MCF 10A (cell line): ENCODE results near the gene RABGAP1L. TPM values are rescaled to one million over a fixed set of nuclear protein-coding genes. Genes with fewer than 3 reads are reported as not detected.

Experiments
- BruUV-seq: library from RNA; stranded (reverse); fragments of 400-500 nt; replicated peaks from 2 replicates; lab custom pipeline; 2021; lab: Mats Ljungman, UMichigan
- CTCF ChIA-PET: fragments of 300-600 bp; sonication (Branson Sonifier 250); formaldehyde crosslinking; extraction: SDS; loops from one replicate; lab custom pipeline; 2021; ENCODE audit warnings: antibody characterized with exemption, inconsistent platforms; lab: Yijun Ruan, JAX
- POLR2A ChIA-PET: fragments of 300-600, 350-650 bp; sonication (Branson Sonifier 250); formaldehyde crosslinking; extraction: SDS; loops from one replicate; lab custom pipeline; 2020; ENCODE audit warnings: antibody characterized with exemption, inconsistent platforms; lab: Yijun Ruan, JAX
- DNase-seq: peaks from one replicate; pipeline ENCODE4 v3.0.0-alpha.2; 2018; ENCODE audit not compliant: unreplicated experiment
- H3K27ac Mint-ChIP-seq: one replicate; pipeline ENCODE4 v1.8.0; 2022; ENCODE audit warnings: mild to moderate bottlenecking, low read depth, mixed read lengths; ENCODE audit not compliant: unreplicated experiment
- H3K27me3 Mint-ChIP-seq: one replicate; pipeline ENCODE4 v1.8.0; 2022; ENCODE audit warnings: mixed read lengths; ENCODE audit not compliant: insufficient read depth, unreplicated experiment
- H3K36me3 Mint-ChIP-seq: one replicate; pipeline ENCODE4 v1.8.0; 2022; ENCODE audit warnings: mild to moderate bottlenecking, moderate library complexity, mixed read lengths; ENCODE audit not compliant: insufficient read depth, unreplicated experiment
- H3K4me1 Mint-ChIP-seq: one replicate; pipeline ENCODE4 v1.8.0; 2022; ENCODE audit warnings: mixed read lengths; ENCODE audit not compliant: insufficient read depth, unreplicated experiment
- H3K4me3 Mint-ChIP-seq: one replicate; pipeline ENCODE4 v1.8.0; 2022; ENCODE audit warnings: mild to moderate bottlenecking, moderate library complexity, mixed read lengths; ENCODE audit not compliant: unreplicated experiment
- H3K9me3 Mint-ChIP-seq: one replicate; pipeline ENCODE4 v1.8.0; 2022; ENCODE audit warnings: mixed read lengths; ENCODE audit not compliant: unreplicated experiment
- intact Hi-C: fragments of 100-400 bp; cut with micrococcal nuclease; formaldehyde crosslinking; loops from 2 replicates; pipeline ENCODE4 v1.14.1; 2022
- total RNA-seq: library from RNA; stranded (reverse); gene quantifications from 2 replicates; pipeline ENCODE4 v1.2.3, GENCODE V29; 2022
- TF ChIP-seq, protein P1 (sequence below): fragments of 200-600 bp; IDR thresholded peaks from one replicate; pipeline ENCODE4 v1.8.0; 2022; ENCODE audit warnings: antibody characterized with exemption, mild to moderate bottlenecking; ENCODE audit not compliant: unreplicated experiment

RABGAP1L gene
- total RNA-seq, 1 experiment from 2014 or later: 18.2 TPM

DNA sequence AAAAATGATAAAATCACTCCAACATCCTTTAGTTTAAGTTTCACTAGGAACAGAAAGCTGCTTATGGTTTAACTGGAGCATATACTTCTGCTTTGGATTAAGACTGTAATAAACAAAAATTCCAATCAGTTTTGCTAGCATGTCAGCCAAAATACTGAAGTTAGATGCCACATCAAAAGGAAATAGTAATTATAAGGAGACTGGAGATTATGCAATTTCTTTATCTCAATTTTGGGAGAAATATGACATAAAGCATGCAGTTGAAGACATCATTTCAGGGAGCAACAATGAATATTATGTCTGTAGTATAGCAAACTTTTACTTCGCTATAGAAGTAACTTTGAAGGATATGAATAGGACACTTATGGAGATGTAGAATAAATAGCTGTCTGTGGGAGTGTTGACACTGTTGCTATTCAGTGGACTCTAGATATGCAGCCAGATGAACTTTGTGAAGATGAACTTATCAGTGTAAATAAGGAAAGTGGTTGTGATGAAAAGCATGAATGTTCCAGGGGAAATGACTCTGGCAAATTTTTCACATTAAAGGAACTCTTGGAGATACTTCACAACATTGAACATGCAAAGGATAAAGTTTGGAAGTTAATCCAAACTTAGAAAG is 107.8 kb downstream of the RABGAP1L start:
- POLR2A ChIA-PET: interaction anchor here (0.6 to 1.0 kb wide), 2 partner anchors 10 to 435 kb away, joined by 3 read pairs; no protein-coding TSS in a partner anchor
- H3K9me3 Mint-ChIP-seq: no peaks in the 10 kb centered on the region
- intact Hi-C loops: loop anchor here (10.0 kb wide), 1 partner anchor 198 kb away; no protein-coding TSS in a partner anchor
- TF ChIP-seq, protein P1, sequence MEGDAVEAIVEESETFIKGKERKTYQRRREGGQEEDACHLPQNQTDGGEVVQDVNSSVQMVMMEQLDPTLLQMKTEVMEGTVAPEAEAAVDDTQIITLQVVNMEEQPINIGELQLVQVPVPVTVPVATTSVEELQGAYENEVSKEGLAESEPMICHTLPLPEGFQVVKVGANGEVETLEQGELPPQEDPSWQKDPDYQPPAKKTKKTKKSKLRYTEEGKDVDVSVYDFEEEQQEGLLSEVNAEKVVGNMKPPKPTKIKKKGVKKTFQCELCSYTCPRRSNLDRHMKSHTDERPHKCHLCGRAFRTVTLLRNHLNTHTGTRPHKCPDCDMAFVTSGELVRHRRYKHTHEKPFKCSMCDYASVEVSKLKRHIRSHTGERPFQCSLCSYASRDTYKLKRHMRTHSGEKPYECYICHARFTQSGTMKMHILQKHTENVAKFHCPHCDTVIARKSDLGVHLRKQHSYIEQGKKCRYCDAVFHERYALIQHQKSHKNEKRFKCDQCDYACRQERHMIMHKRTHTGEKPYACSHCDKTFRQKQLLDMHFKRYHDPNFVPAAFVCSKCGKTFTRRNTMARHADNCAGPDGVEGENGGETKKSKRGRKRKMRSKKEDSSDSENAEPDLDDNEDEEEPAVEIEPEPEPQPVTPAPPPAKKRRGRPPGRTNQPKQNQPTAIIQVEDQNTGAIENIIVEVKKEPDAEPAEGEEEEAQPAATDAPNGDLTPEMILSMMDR: no peak
- BruUV-seq: no TSS peak
- no peak for DNase-seq
- H3K27ac Mint-ChIP-seq: no peak overlapping the region
- no peak overlapping the region for H3K4me3 Mint-ChIP-seq
- H3K36me3 Mint-ChIP-seq: no peaks in the 10 kb centered on the region
- H3K27me3 Mint-ChIP-seq: no peaks in the 10 kb centered on the region
- no peaks in the 10 kb centered on the region for H3K4me1 Mint-ChIP-seq
- CTCF ChIA-PET: interaction anchor here (0.6 to 2.3 kb wide), 2 partner anchors 62 to 481 kb away, joined by 3 to 10 read pairs; no protein-coding TSS in a partner anchor

DNA sequence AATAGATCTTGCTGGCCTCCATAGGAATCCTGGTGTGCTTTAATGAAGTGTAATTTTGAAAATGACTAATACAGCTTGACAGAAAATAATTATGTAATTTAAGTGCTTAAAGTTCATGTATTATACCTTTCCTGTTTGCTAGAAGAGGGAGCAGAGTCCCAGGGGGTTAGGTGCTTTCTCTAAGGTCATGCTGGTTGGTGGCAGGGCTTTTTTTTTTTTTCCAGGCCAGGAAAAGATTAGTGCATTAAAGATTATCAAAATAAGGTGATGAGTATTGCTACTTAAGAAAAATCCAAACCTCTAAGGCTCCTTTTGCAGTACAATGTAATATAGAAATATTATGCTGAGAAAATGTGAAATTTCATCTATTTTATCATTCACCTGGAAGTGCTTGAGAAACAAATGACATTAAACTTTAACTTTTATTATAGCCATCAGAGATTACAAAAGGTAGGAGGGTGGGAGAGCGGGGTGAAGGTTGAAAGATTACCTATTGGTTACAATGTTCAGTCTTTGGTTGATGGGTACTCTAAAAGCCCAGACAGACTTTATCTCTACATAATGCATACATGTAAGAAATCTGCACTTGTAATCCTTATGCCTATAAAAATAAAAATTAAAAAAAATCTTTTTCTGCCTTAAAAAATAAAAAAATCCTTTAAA is 110.8 kb downstream of the RABGAP1L start:
- no peaks in the 10 kb centered on the region for H3K9me3 Mint-ChIP-seq
- intact Hi-C loops: loop anchor here (10.0 kb wide), 1 partner anchor 195 kb away; no protein-coding TSS in a partner anchor
- no peak for DNase-seq
- ChIA-PET CTCF (interaction anchor here (0.6 to 4.2 kb wide), 4 partner anchors 7 to 475 kb away, joined by 3 to 51 read pairs (median 3); no protein-coding TSS in a partner anchor), POLR2A (no interaction called here)
- H3K27ac Mint-ChIP-seq: no peak overlapping the region
- H3K4me1 Mint-ChIP-seq: no peaks in the 10 kb centered on the region
- no peaks in the 10 kb centered on the region for H3K36me3 Mint-ChIP-seq
- H3K4me3 Mint-ChIP-seq: no peak overlapping the region
- H3K27me3 Mint-ChIP-seq: no peaks in the 10 kb centered on the region
- TF ChIP-seq, protein P1: no peak
- no TSS peak for BruUV-seq

DNA sequence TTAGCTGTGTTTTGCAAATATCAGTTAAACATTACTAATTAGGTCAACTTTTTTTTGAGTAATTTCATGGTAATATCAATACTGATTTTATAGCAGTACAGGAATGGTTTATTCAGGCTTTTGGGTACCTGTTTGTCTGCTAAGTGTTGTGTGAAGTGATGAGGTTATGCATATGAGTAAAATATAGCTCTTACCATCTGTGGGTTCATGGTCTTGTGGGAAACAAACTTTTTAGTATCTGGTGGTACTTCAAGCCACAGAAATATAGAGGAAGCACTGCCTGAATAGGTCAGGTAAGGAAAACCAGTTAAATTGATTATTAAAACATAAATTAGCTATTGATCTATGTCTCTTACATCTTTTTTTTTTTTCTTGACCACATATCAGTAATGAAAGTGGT is 113.9 kb downstream of the RABGAP1L start:
- no peak for DNase-seq
- Mint-ChIP-seq H3K9me3 (no peaks in the 10 kb centered on the region), H3K27me3 (no peaks in the 10 kb centered on the region), H3K4me1 (no peaks in the 10 kb centered on the region), H3K27ac (no peak overlapping the region), H3K36me3 (no peaks in the 10 kb centered on the region), H3K4me3 (no peak overlapping the region)
- intact Hi-C loops: no loop called here
- TF ChIP-seq, protein P1: no peak
- no TSS peak for BruUV-seq
- ChIA-PET POLR2A (interaction anchor here (1.7 kb wide), 1 partner anchor 11 kb away, joined by 4 read pairs; no protein-coding TSS in a partner anchor), CTCF (interaction anchor here (0.8 to 4.2 kb wide), 4 partner anchors 10 to 475 kb away, joined by 3 to 51 read pairs (median 5); no protein-coding TSS in a partner anchor)

DNA sequence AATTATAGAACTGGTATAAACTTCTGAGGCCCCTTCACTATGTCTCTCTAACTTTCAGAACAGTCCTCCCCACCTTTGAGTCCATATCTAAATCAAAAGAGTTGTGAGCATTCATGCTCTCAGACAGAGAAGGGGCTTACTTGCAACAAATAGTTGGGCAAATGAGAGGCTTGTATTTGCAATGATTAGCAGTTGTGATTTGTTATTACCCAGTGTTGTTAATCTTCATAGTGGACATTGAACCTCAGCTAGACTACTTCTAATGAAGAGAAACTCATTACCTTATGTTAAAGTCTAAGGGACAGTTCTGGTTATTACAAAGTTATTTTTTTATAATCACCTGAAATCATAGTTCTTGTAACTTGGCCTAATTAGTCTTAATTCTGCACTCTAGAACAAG is 114.5 kb downstream of the RABGAP1L start:
- H3K4me3 Mint-ChIP-seq: no peak overlapping the region
- no peaks in the 10 kb centered on the region for H3K36me3 Mint-ChIP-seq
- TF ChIP-seq, protein P1: no peak
- H3K4me1 Mint-ChIP-seq: no peaks in the 10 kb centered on the region
- intact Hi-C loops: no loop called here
- POLR2A ChIA-PET: no interaction called here
- no peak overlapping the region for H3K27ac Mint-ChIP-seq
- H3K27me3 Mint-ChIP-seq: no peaks in the 10 kb centered on the region
- H3K9me3 Mint-ChIP-seq: no peaks in the 10 kb centered on the region
- CTCF ChIA-PET: interaction anchor here (4.2 kb wide), 1 partner anchor 11 kb away, joined by 51 read pairs; no protein-coding TSS in a partner anchor
- DNase-seq: no peak
- BruUV-seq: no TSS peak
